ENCODE results near the gene DAPK2.

The DAPK2 gene

GRCh38 chr15:63982381-63982854 is 63.9 kb downstream of the DAPK2 start:
- DNase-seq (ENCODE audit: low spot score): no peak
- H3K4me3 ChIP-seq: no peak overlapping the region
- no peak for TF ChIP-seq CTCF (IDR thresholded peaks at IDR 0.05)
- no peak overlapping the region for H3K27ac ChIP-seq

DNA sequence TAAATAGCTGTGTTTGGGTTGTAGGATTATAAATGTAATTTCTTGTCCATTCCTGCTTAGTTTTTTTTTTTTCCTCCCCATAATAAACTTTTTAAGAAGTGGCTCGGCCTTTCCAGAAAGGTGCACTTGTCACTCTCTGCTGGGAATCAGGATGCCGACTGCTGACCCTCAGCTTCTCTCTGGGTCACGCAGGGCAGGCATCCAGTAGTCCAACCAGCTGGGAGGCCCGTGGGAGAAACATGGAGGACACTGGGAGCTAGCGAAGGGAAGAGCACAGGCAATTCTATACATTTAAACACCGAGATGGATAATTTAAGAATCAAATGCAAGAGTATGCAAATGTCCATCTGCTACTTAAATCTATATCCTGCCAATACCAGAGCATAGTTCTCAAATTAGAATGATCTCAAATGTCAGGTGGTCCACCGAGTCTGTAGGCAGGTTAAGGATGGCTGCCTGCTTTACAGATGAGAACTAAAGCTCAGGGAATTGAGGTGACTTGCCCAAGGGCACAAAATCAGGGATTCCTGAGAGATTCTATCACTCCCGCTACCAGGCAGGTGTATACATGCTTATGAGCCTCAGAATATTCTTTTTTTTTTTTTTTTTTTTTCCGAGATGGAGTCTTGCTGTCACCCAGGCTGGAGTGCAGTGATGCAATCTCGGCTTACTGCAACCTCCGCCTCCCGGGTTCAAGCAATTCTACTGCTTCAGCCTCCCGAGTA is 64.5 kb downstream of the DAPK2 start:
- TF ChIP-seq CTCF (IDR thresholded peaks at IDR 0.05): no peak
- H3K4me3 ChIP-seq: no peak overlapping the region
- no peak overlapping the region for H3K27ac ChIP-seq
- peak; percentile 41 for DNase-seq (ENCODE audit: low spot score)

- Histone ChIP-seq H3K27ac (no peak overlapping the region), H3K4me3 (no peak overlapping the region)
- no peak for TF ChIP-seq CTCF (IDR thresholded peaks at IDR 0.05)
- DNase-seq (ENCODE audit: low spot score): peak; percentile 22
These were observed 67.0 kb downstream of the DAPK2 start for GRCh38 chr15:63979262-63979793.

GRCh38 chr15:63978511-63979261 is 67.6 kb downstream of the DAPK2 start:
- peak; percentile 56 for DNase-seq (ENCODE audit: low spot score)
- H3K4me3 ChIP-seq: no peak overlapping the region
- H3K27ac ChIP-seq: no peak overlapping the region
- no peak for TF ChIP-seq CTCF (IDR thresholded peaks at IDR 0.05)

DNA sequence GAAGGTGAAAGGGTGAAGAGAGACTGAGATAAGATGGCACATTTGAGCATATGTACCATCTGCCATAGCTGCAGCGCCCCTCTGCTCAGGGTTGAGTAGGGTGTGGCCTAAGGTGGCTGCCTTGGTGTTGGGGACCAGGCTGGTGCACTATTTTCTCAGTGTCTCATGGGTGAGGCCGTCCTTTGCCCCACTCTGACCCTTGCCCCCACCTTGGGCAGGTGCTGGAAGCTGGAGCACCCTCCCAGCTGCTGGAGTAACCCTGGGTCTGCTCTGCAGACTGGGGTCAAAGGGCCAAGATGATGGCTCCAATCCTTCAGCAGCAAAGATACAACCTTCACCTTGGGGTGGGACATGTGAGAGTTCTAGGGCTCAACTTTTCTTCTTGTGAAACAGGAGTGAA is 69.2 kb downstream of the DAPK2 start:
- Histone ChIP-seq H3K27ac (no peak overlapping the region), H3K4me3 (no peak overlapping the region)
- peak; percentile 40 for DNase-seq (ENCODE audit: low spot score)
- TF ChIP-seq CTCF (IDR thresholded peaks at IDR 0.05): no peak

DNA sequence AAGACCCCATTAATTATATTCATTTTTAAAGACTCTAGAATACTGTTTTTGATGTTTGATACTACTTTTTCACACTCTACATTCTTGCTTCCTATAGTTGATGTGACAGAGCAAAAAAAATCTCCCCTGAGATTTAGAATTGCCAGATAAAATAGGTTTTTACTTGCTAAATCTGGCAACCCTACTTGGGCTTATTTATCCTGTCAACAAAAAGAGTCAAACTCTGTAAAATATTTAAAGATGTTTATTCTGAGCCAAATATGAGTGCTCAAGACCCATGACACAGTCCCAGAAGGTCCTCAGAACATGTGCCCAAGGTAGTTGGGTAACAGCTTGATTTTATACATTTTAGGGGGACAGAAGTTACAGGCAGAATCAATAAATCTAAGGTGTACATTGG is 72.3 kb downstream of the DAPK2 start:
- Histone ChIP-seq H3K27ac (no peak overlapping the region), H3K4me3 (no peak overlapping the region)
- DNase-seq (ENCODE audit: low spot score): no peak
- no peak for TF ChIP-seq CTCF (IDR thresholded peaks at IDR 0.05)

Data from coronary artery (tissue), 2 donors.